ENCODE results near the gene PPP1R15A.
"Not testable (repeated sequence)": the region's sequence is repeated elsewhere in the genome, so short reads cannot be mapped to it uniquely, and the experiment has no call there.

Gene PPP1R15A

DNA sequence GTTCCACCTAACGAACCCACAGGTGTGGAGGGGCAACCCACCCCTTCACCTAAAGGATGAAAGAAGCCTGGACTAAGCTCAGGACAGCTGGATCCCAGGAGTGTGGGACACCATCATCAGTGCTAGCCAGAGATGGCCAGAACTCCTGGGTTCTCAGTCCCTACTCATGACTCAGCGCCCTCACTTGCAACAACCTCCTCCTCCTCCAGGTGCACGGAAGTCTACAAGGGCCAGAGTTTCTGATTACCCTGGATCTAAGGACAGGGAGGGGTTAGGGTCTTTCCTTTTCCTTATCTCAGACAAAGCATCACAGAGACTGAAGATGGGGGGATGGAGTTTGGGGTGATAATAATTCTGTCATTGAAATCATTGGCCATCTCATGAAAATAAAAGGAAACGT, 18.3 kb downstream of the PPP1R15A start:
- no peak overlapping the region for H3K9ac ChIP-seq (ENCODE audit: low read depth, low read length)
- H3K9me3 ChIP-seq (ENCODE audit: insufficient read depth, low read depth, low read length): no peaks in the 10 kb centered on the region
- no peaks in the 10 kb centered on the region for H3K27me3 ChIP-seq (ENCODE audit: insufficient read depth, low read length)
- no peaks in the 10 kb centered on the region for H3K36me3 ChIP-seq (ENCODE audit: insufficient read depth, low read depth, low read length)
- no peak overlapping the region for H3K4me3 ChIP-seq (ENCODE audit: low read length)
- H3K4me1 ChIP-seq (ENCODE audit: insufficient read depth, low read length): no peaks in the 10 kb centered on the region; the same call in 1 of the 2 replicates
- no peak overlapping the region for H3K27ac ChIP-seq (ENCODE audit: low read length)

DNA sequence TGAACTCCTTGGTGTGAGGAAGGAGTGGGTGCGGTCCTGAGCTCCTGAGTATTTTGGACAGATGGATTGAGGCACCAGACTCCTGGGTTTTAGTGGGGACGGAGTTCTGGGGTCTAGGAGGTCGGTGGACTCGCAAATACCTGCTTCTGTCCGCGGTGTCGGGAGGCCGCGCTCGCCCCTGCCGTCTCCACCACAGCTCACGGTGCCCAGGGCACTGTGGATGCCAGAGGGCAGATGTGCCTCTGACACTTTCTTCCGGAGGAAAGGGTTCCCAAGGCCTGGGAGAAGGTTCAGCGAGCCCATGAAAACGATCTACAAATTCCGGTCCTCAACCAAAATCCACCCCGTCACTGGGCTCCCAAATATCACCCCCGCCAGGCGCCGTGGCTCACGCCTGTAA, 23.0 kb downstream of the PPP1R15A start:
- no peak overlapping the region for H3K27ac ChIP-seq (ENCODE audit: low read length)
- H3K9ac ChIP-seq (ENCODE audit: low read depth, low read length): no peak overlapping the region
- H3K36me3 ChIP-seq (ENCODE audit: insufficient read depth, low read depth, low read length): no peaks in the 10 kb centered on the region
- H3K27me3 ChIP-seq (ENCODE audit: insufficient read depth, low read length): no peaks in the 10 kb centered on the region
- H3K4me1 ChIP-seq (ENCODE audit: insufficient read depth, low read length): no peaks in the 10 kb centered on the region; the same call in 1 of the 2 replicates
- no peak overlapping the region for H3K4me3 ChIP-seq (ENCODE audit: low read length)
- no peaks in the 10 kb centered on the region for H3K9me3 ChIP-seq (ENCODE audit: insufficient read depth, low read depth, low read length)

DNA sequence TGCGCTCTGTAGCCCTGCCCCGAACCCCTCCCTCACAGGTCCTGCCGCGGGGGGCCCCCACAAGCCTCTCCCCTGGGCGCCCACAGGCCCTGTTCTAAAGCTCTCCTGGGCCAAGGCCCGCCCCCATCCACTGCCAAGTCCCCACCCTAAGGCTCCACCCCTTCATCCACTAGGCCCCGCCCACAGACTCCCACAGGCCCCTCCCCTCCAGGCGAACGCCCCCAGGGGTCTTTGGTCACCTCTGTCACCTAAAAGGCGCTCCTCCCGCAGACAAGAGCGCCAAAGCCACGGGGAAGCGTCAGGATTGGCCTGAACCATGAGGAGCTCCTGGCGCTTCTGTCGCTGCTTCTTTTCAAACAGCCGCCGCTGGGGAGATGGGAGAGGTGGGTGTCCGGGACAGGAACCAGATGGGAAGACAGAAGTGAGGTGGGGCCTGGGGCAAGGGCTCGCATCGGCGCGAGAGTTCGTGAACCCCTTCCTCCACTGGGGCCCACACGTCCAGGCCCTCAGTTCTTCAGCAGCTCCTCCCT, 24.0 kb downstream of the PPP1R15A start:
- no peaks in the 10 kb centered on the region for H3K36me3 ChIP-seq (ENCODE audit: insufficient read depth, low read depth, low read length)
- H3K4me3 ChIP-seq (ENCODE audit: low read length): no peak overlapping the region
- H3K27ac ChIP-seq (ENCODE audit: low read length): no peak overlapping the region
- H3K27me3 ChIP-seq (ENCODE audit: insufficient read depth, low read length): no peaks in the 10 kb centered on the region
- H3K4me1 ChIP-seq (ENCODE audit: insufficient read depth, low read length): no peaks in the 10 kb centered on the region
- no peak overlapping the region for H3K9ac ChIP-seq (ENCODE audit: low read depth, low read length)
- H3K9me3 ChIP-seq (ENCODE audit: insufficient read depth, low read depth, low read length): no peaks in the 10 kb centered on the region

DNA sequence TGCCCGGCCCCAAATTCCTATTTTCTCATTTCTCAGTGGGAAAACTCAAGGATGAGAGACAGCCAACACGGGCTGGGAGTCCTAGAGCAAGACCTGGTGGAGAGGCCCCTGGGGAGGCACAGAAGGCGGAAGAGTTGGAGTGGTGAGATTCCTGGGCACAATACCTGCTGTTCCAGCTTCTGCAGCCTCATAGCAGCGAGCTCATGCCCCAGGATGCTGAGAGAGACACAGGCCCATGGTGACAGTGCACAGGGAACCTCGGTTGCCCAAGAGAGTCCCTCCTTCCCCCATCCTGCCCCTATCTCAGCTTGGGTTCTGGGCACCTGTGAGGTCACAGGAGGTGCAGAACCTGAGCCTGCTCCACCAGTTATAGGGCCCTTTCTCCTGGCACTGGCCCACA, 25.0 kb downstream of the PPP1R15A start:
- H3K27me3 ChIP-seq (ENCODE audit: insufficient read depth, low read length): no peaks in the 10 kb centered on the region
- H3K36me3 ChIP-seq (ENCODE audit: insufficient read depth, low read depth, low read length): peaks cover 5% of the 10 kb centered on the region; the same call in 1 of the 2 replicates
- no peaks in the 10 kb centered on the region for H3K4me1 ChIP-seq (ENCODE audit: insufficient read depth, low read length)
- no peak overlapping the region for H3K27ac ChIP-seq (ENCODE audit: low read length)
- H3K4me3 ChIP-seq (ENCODE audit: low read length): no peak overlapping the region
- H3K9ac ChIP-seq (ENCODE audit: low read depth, low read length): no peak overlapping the region
- no peaks in the 10 kb centered on the region for H3K9me3 ChIP-seq (ENCODE audit: insufficient read depth, low read depth, low read length)

DNA sequence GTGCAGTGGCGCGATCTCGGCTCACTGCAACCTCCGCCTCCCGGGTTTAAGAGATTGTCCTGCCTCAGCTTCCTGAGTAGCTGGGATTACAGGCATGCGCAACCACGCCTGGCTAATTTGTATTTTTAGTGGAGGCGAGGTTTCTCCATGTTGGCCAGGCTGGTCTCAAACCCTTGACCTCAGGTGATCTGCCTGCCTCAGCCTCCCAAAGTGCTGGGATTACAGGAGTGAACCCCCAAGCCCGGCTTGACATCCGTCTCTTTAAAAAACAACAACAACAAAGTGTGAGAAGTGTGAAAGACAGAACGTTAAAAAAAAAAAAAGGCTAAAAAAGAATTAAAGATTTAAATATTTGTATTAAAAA, 27.1 kb downstream of the PPP1R15A start:
- not testable (repeated sequence) for H3K9me3 ChIP-seq (ENCODE audit: insufficient read depth, low read depth, low read length); H3K36me3 ChIP-seq (ENCODE audit: insufficient read depth, low read depth, low read length); H3K9ac ChIP-seq (ENCODE audit: low read depth, low read length); H3K4me1 ChIP-seq (ENCODE audit: insufficient read depth, low read length); H3K27ac ChIP-seq (ENCODE audit: low read length); H3K27me3 ChIP-seq (ENCODE audit: insufficient read depth, low read length)
- peak overlapping the region; percentile 85 for H3K4me3 ChIP-seq (ENCODE audit: low read length)

DNA sequence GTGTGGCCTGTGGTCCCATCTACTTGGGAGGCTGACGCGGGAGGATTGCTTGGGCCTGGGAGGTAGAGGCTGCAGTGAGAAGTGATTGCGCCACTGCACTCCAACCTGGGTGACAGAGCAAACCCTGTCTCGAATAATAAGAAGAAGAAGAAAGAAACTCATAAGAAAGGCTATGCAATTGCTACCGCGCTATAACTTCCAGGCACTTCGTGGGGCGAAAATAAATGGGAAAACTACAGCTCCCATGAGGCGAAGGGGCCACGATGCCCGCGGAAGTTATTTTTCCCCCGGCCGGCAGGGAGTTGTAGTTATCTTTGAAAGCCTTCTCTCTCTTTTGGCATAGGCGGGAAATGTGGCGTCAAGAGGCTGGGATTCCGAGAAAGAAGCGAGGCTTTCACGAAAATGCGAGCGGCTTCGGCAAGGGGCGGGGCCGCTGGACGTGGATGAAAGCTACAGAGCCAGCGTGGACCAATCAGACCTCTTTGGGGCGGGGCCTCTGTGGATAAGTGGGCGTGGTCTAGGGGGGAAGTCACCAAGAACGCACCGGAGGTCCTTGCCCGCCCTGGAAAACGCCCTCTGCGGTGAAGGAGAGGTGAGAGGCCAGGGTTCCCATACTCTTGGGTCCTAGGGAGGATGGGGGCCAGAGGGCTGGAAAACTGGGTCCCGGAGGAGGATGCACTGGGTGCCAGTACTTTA, 27.7 kb downstream of the PPP1R15A start, which contains the start of gene NUCB1:
TSS of gene NUCB1 (plus strand) at position 532 of the 696 bp plus-strand sequence. CDS start 485 bp downstream, outside the sequence.
- H3K36me3 ChIP-seq (ENCODE audit: insufficient read depth, low read depth, low read length): peaks cover 14% of the 10 kb centered on the region
- H3K9me3 ChIP-seq (ENCODE audit: insufficient read depth, low read depth, low read length): no peaks in the 10 kb centered on the region
- no peak within 1 kb of the TSS for H3K27ac ChIP-seq (ENCODE audit: low read length)
- no peaks in the 10 kb centered on the region for H3K4me1 ChIP-seq (ENCODE audit: insufficient read depth, low read length)
- peak within 1 kb of the TSS; percentile 85 for H3K4me3 ChIP-seq (ENCODE audit: low read length)
- H3K9ac ChIP-seq (ENCODE audit: low read depth, low read length): peak within 1 kb of the TSS; percentile 86
- H3K27me3 ChIP-seq (ENCODE audit: insufficient read depth, low read length): no peaks in the 10 kb centered on the region

DNA sequence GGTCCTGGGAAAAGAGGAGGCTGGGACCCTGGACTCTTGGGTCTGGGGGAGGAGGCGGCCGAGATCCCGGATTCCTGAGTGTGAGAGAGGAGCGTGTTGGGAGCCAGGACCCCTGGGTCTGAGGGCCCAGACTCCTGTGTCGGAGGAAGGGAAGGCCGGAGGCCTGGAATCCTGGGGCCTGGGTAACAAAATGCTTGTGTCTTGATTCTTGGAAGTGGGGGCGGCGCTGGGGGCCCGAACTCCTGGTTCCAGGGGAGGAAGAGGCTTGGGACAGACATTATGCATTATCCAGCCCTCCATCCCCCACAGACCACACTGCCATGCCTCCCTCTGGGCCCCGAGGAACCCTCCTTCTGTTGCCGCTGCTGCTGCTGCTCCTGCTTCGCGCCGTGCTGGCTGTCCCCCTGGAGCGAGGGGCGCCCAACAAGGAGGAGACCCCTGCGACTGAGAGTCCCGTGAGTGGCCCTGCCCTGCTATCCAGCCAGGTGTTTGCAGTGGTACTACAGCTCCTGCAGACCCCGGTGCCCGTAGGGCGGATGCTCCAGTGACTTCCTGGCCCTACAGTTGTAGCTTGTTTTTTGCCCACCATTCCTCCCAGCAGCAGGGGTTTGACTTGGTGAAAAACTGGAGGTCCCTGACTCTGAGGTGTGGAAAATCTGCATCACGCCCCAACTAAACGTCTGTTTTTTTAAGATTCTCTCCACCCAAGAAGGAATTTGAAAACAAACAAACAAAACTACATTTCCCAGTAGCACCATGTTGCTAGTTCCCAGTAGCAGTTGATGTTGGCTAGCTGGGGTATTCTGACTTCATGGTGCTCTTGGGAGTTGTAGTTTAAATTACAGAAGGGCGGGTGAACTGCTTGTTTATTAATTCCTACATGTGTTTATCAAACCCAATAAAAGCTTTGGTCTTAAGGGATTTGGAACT, 28.5 kb downstream of the PPP1R15A start:
- peaks cover 21% of the 10 kb centered on the region for H3K36me3 ChIP-seq (ENCODE audit: insufficient read depth, low read depth, low read length)
- H3K4me1 ChIP-seq (ENCODE audit: insufficient read depth, low read length): no peaks in the 10 kb centered on the region
- no peak overlapping the region for H3K27ac ChIP-seq (ENCODE audit: low read length)
- peak overlapping the region; percentile 86 for H3K9ac ChIP-seq (ENCODE audit: low read depth, low read length)
- H3K4me3 ChIP-seq (ENCODE audit: low read length): peak overlapping the region; percentile 85
- H3K9me3 ChIP-seq (ENCODE audit: insufficient read depth, low read depth, low read length): no peaks in the 10 kb centered on the region
- no peaks in the 10 kb centered on the region for H3K27me3 ChIP-seq (ENCODE audit: insufficient read depth, low read length)

DNA sequence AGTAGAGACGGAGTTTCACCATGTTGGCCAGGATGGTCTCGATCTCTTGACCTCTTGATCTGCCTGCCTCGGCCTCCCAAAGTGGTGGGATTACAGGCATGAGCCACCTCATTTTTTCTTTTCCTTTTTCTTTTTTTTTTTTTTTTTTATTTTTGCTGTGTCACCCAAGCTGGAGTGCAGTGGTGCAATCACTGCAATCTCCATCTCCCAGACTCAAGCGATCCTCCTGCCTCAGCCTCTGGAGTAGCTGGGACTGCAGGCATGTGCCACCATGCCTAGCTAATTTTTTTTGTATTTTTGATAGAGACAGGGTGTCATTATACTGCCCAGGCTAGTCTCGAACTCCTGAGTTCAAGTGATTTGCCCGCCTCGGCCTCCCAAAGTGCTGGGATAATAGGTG, 30.1 kb downstream of the PPP1R15A start:
- H3K27ac ChIP-seq (ENCODE audit: low read length); H3K4me1 ChIP-seq (ENCODE audit: insufficient read depth, low read length); H3K9me3 ChIP-seq (ENCODE audit: insufficient read depth, low read depth, low read length); H3K4me3 ChIP-seq (ENCODE audit: low read length); H3K9ac ChIP-seq (ENCODE audit: low read depth, low read length); H3K27me3 ChIP-seq (ENCODE audit: insufficient read depth, low read length): not testable (repeated sequence)
- peaks cover 27% of the 10 kb centered on the region for H3K36me3 ChIP-seq (ENCODE audit: insufficient read depth, low read depth, low read length)

DNA sequence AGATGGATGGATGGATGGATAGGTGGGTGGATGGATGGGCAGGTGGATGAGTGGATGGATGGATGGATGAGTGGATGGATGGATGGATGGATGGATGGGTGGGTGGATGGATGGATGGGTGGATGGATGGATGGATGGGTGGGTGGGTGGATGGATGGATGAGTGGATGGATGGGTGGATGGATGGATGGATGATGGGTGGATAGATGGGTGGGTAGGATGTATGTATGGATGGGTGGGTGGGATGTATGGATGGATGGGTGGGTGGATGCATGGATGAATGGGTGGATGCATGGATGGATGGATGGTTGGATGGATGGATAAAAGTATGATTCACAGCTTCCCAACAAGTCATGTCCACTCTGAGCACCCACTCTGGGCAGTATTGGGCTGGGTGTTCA, 31.6 kb downstream of the PPP1R15A start:
- not testable (repeated sequence) for H3K9me3 ChIP-seq (ENCODE audit: insufficient read depth, low read depth, low read length); H3K4me1 ChIP-seq (ENCODE audit: insufficient read depth, low read length); H3K9ac ChIP-seq (ENCODE audit: low read depth, low read length); H3K4me3 ChIP-seq (ENCODE audit: low read length); H3K27me3 ChIP-seq (ENCODE audit: insufficient read depth, low read length); H3K27ac ChIP-seq (ENCODE audit: low read length)
- H3K36me3 ChIP-seq (ENCODE audit: insufficient read depth, low read depth, low read length): peaks cover 33% of the 10 kb centered on the region

DNA sequence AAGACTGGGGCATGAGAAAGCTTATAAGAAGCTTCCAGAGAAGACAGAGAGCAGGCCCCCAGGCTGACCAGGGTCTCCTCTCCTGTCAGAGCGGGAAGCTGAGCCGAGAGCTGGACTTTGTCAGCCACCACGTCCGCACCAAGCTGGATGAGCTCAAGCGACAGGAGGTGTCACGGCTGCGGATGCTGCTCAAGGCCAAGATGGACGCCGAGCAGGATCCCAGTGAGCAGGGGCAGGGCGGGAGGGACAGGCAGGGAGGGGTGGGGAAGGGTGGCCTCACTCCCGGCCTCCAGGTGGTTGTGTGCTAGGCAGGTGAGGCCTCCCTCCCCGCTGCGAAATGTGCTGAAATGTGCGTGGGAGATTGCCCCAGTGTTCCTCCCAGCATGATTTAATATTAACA, 33.4 kb downstream of the PPP1R15A start:
- no peaks in the 10 kb centered on the region for H3K4me1 ChIP-seq (ENCODE audit: insufficient read depth, low read length)
- H3K36me3 ChIP-seq (ENCODE audit: insufficient read depth, low read depth, low read length): peaks cover 43% of the 10 kb centered on the region
- no peak overlapping the region for H3K4me3 ChIP-seq (ENCODE audit: low read length)
- H3K9me3 ChIP-seq (ENCODE audit: insufficient read depth, low read depth, low read length): no peaks in the 10 kb centered on the region
- H3K27me3 ChIP-seq (ENCODE audit: insufficient read depth, low read length): no peaks in the 10 kb centered on the region
- H3K9ac ChIP-seq (ENCODE audit: low read depth, low read length): no peak overlapping the region
- no peak overlapping the region for H3K27ac ChIP-seq (ENCODE audit: low read length)

DNA sequence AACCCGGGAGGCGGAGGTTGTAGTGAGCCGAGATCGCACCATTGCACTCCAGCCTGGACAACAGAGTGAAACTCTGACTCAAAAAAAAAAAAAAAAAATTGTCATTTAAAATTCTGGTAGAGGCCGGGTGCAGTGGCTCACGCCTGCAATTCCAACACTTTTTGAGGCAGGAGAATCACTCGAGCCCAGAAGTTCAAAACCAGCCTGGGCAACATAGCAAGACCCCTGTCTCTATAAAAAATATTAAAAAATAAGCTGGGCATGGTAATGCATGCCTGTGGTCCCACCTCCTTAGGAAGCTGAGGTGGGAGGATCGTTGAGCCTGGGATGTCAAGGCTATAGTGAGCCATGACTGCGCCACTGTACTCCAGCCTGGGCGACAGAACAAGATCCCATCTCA, 34.1 kb downstream of the PPP1R15A start:
- Histone ChIP-seq H3K9me3 (ENCODE audit: insufficient read depth, low read depth, low read length) (no peaks in the 10 kb centered on the region), H3K4me1 (ENCODE audit: insufficient read depth, low read length) (no peaks in the 10 kb centered on the region), H3K27ac (ENCODE audit: low read length) (no peak overlapping the region), H3K36me3 (ENCODE audit: insufficient read depth, low read depth, low read length) (peaks cover 50% of the 10 kb centered on the region), H3K4me3 (ENCODE audit: low read length) (no peak overlapping the region), H3K27me3 (ENCODE audit: insufficient read depth, low read length) (no peaks in the 10 kb centered on the region), H3K9ac (ENCODE audit: low read depth, low read length) (no peak overlapping the region)

DNA sequence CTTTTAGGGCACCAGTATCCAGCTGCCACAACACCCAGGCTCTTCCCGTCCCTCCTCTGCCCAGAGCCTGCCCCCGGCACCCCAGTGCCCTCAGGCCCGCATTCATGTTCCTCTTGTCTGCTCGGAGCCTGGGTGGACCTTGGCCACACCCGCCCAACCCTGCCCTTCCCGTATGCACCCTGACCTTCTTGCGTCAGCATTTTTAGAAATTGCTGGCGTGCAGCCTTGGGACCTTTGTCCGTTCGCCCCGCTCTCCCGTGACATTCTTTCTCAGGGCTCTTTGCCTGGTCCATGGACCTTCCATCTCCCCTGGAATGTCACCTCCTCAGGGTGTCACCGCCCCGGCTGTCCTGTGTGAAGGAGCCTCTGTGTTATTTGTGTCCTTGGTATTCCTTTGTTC, 35.5 kb downstream of the PPP1R15A start:
- H3K9me3 ChIP-seq (ENCODE audit: insufficient read depth, low read depth, low read length): no peaks in the 10 kb centered on the region
- H3K4me1 ChIP-seq (ENCODE audit: insufficient read depth, low read length): no peaks in the 10 kb centered on the region
- H3K9ac ChIP-seq (ENCODE audit: low read depth, low read length): no peak overlapping the region
- no peak overlapping the region for H3K4me3 ChIP-seq (ENCODE audit: low read length)
- H3K27ac ChIP-seq (ENCODE audit: low read length): no peak overlapping the region
- no peaks in the 10 kb centered on the region for H3K27me3 ChIP-seq (ENCODE audit: insufficient read depth, low read length)
- peaks cover 58% of the 10 kb centered on the region for H3K36me3 ChIP-seq (ENCODE audit: insufficient read depth, low read depth, low read length)

Data from iPS-20b (cell line).